Activated naive CD4-positive, alpha-beta T cell treated with anti-CD3 and anti-CD28 coated beads for 36 hours (primary cell): ENCODE measurements around the gene FST. TPM values are rescaled to one million over a fixed set of nuclear protein-coding genes. Genes with fewer than 3 reads are reported as not detected.

Experiments
- CTCF ChIA-PET: fragments of 350-600 bp; sonication (Branson Sonifier 250); formaldehyde crosslinking; loops from one replicate; lab custom pipeline; 2021; ENCODE audit warnings: antibody characterized with exemption; lab: Charles Lee
- DNase-seq: peaks from one replicate; pipeline ENCODE4 v3.0.0-alpha.2; 2020
- H3K27ac Mint-ChIP-seq: one replicate; pipeline ENCODE4 v1.8.0; 2021; ENCODE audit warnings: mild to moderate bottlenecking, mixed read lengths
- H3K27me3 Mint-ChIP-seq: one replicate; pipeline ENCODE4 v1.8.0; 2021; ENCODE audit warnings: low read depth, mixed read lengths
- H3K36me3 Mint-ChIP-seq: one replicate; pipeline ENCODE4 v1.8.0; 2021; ENCODE audit warnings: low read depth, mixed read lengths
- H3K4me1 Mint-ChIP-seq: one replicate; pipeline ENCODE4 v1.8.0; 2021; ENCODE audit warnings: low read depth, mixed read lengths
- H3K4me3 Mint-ChIP-seq: one replicate; pipeline ENCODE4 v1.8.0; 2021; ENCODE audit warnings: mild to moderate bottlenecking, moderate library complexity, mixed read lengths
- H3K9me3 Mint-ChIP-seq: one replicate; pipeline ENCODE4 v1.8.0; 2021; ENCODE audit warnings: mixed read lengths
- intact Hi-C: fragments of 100-400 bp; cut with micrococcal nuclease; formaldehyde crosslinking; loops from one replicate; pipeline ENCODE4 v1.15.1; 2023
- total RNA-seq, 2 experiments: library from RNA; stranded (reverse); gene quantifications; one replicate each; pipeline ENCODE4 v1.2.3, GENCODE V29; 2021

FST gene
- total RNA-seq, 2 experiments from 2014 or later: 0.36 TPM; not detected in 1

GRCh38 chr5:53490747-53491146 is 10.3 kb downstream of the FST start:
- CTCF ChIA-PET: interaction anchor here (1.1 kb wide), 1 partner anchor 739 kb away, joined by 3 read pairs; no protein-coding TSS in a partner anchor
- Mint-ChIP-seq H3K27me3 (peaks cover 28% of the 10 kb centered on the region), H3K9me3 (peaks cover 4% of the 10 kb centered on the region), H3K27ac (no peak overlapping the region), H3K4me1 (no peaks in the 10 kb centered on the region), H3K36me3 (no peaks in the 10 kb centered on the region), H3K4me3 (no peak overlapping the region)
- intact Hi-C loops: no loop called here
- DNase-seq: no peak

GRCh38 chr5:53501054-53501453 is 20.6 kb downstream of the FST start:
- H3K36me3 Mint-ChIP-seq: no peaks in the 10 kb centered on the region
- intact Hi-C loops: no loop called here
- H3K4me1 Mint-ChIP-seq: no peaks in the 10 kb centered on the region
- CTCF ChIA-PET: no interaction called here
- H3K27me3 Mint-ChIP-seq: peaks cover 24% of the 10 kb centered on the region
- DNase-seq: no peak
- H3K4me3 Mint-ChIP-seq: no peak overlapping the region
- no peaks in the 10 kb centered on the region for H3K9me3 Mint-ChIP-seq
- H3K27ac Mint-ChIP-seq: no peak overlapping the region

- H3K36me3 Mint-ChIP-seq: peaks cover under 1% of the 10 kb centered on the region
- peaks cover 5% of the 10 kb centered on the region for H3K9me3 Mint-ChIP-seq
- no peak for DNase-seq
- no peak overlapping the region for H3K4me3 Mint-ChIP-seq
- CTCF ChIA-PET: no interaction called here
- H3K4me1 Mint-ChIP-seq: no peaks in the 10 kb centered on the region
- H3K27me3 Mint-ChIP-seq: peaks cover 19% of the 10 kb centered on the region
- intact Hi-C loops: no loop called here
- no peak overlapping the region for H3K27ac Mint-ChIP-seq
These were observed 23.3 kb downstream of the FST start for GRCh38 chr5:53503562-53504218.

GRCh38 chr5:53507013-53507412 is 26.6 kb downstream of the FST start:
- peaks cover 13% of the 10 kb centered on the region for H3K27me3 Mint-ChIP-seq
- peaks cover 15% of the 10 kb centered on the region for H3K9me3 Mint-ChIP-seq
- intact Hi-C loops: no loop called here
- H3K27ac Mint-ChIP-seq: no peak overlapping the region
- H3K4me3 Mint-ChIP-seq: no peak overlapping the region
- peaks cover 2% of the 10 kb centered on the region for H3K36me3 Mint-ChIP-seq
- no peaks in the 10 kb centered on the region for H3K4me1 Mint-ChIP-seq
- CTCF ChIA-PET: no interaction called here
- DNase-seq: no peak

DNA sequence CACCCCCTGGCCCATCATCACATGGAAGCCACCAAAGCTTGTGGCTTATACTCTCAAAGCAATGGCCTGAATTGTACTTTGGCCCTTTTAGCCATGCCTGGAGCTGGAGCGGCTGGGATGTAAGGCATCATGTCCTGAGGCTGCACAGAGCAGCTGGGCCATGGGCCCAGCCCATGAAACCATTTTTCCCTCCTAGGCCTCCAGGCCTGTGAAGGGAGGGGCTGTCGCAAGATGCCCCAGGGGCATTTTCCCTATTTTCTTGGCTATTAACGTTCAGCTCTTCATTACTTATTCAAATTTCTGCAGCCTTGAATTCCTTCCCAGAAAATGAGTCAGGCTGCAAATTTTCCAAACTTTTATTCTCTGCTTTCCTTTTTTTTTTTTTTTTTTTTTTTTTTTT is 27.7 kb downstream of the FST start:
- Mint-ChIP-seq H3K9me3 (peaks cover 15% of the 10 kb centered on the region), H3K27me3 (peaks cover 13% of the 10 kb centered on the region), H3K4me1 (no peaks in the 10 kb centered on the region), H3K36me3 (peaks cover 2% of the 10 kb centered on the region), H3K27ac (no peak overlapping the region), H3K4me3 (no peak overlapping the region)
- CTCF ChIA-PET: no interaction called here
- intact Hi-C loops: no loop called here
- no peak for DNase-seq

- peaks cover 15% of the 10 kb centered on the region for H3K9me3 Mint-ChIP-seq
- no peak overlapping the region for H3K4me3 Mint-ChIP-seq
- H3K27me3 Mint-ChIP-seq: peaks cover 5% of the 10 kb centered on the region
- CTCF ChIA-PET: no interaction called here
- DNase-seq: no peak
- intact Hi-C loops: no loop called here
- H3K36me3 Mint-ChIP-seq: peaks cover 2% of the 10 kb centered on the region
- H3K4me1 Mint-ChIP-seq: no peaks in the 10 kb centered on the region
- no peak overlapping the region for H3K27ac Mint-ChIP-seq
These were observed 32.1 kb downstream of the FST start for GRCh38 chr5:53512539-53512938.

DNA sequence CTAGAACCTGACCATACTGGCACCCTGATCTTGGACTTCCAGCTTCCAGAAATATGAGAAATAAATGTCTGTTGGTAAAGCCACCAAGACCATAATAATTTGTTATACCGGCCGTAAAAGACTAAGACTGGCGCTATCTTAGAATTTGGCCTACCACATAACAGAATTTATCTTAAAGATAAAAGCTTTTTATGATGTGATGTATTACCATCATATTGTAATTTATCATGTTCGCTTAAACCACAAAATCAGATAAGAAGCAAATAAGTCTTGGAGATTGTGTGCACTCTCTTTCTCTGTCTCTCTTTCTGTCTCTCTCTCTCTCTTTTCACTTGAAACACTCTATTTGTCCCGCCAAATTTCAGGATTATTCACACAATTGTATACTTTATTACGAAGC is 35.6 kb downstream of the FST start:
- no peak overlapping the region for H3K27ac Mint-ChIP-seq
- intact Hi-C loops: no loop called here
- DNase-seq: no peak
- H3K9me3 Mint-ChIP-seq: peaks cover 5% of the 10 kb centered on the region
- H3K36me3 Mint-ChIP-seq: no peaks in the 10 kb centered on the region
- peaks cover 11% of the 10 kb centered on the region for H3K27me3 Mint-ChIP-seq
- H3K4me3 Mint-ChIP-seq: no peak overlapping the region
- CTCF ChIA-PET: interaction anchor here (0.5 kb wide), 1 partner anchor 31 kb away, joined by 6 read pairs; no protein-coding TSS in a partner anchor
- H3K4me1 Mint-ChIP-seq: no peaks in the 10 kb centered on the region

DNA sequence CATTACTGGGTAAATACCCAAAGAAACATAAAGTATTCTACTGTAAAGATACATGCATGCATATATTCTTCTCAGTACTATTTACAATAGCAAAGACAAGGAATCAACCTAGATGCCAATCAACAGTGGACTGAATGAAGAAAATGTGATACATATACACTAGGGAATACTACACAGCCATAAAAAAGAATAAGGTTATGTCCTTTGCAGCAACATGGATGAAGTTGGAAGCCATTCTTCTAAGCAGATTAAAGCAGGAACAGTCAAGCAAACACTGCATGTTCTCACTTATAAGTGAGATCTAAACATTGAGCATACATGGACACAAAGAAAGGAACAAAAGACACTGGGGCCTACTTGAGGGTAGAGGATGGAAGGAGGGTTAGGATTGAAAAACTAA is 40.4 kb downstream of the FST start:
- DNase-seq: no peak
- Mint-ChIP-seq H3K27me3 (peaks cover 6% of the 10 kb centered on the region), H3K36me3 (no peaks in the 10 kb centered on the region), H3K27ac (no peak overlapping the region), H3K4me1 (no peaks in the 10 kb centered on the region), H3K4me3 (no peak overlapping the region), H3K9me3 (peaks cover 8% of the 10 kb centered on the region)
- CTCF ChIA-PET: no interaction called here
- intact Hi-C loops: no loop called here

Other genes starting within 250 kb of the FST start
- 10 to 100 TPM; 81.4 to 84.1 TPM for gene NDUFS4, start 80.0 kb downstream of the FST start, total RNA-seq